Calu3 (cell line): ENCODE results near the gene ZNF514. TPM values are rescaled to one million over a fixed set of nuclear protein-coding genes. Genes with fewer than 3 reads are reported as not detected.

ENCODE experiments used
- BruUV-seq: library from RNA; stranded (reverse); fragments of 400-500 nt; replicated peaks from 2 replicates; lab custom pipeline; 2021; lab: Mats Ljungman, UMichigan
- CTCF ChIA-PET: fragments of 300-600 bp; sonication (Branson Sonifier 250); formaldehyde crosslinking; loops from one replicate; lab custom pipeline; 2022; ENCODE audit warnings: antibody characterized with exemption; lab: Charles Lee
- DNase-seq: peaks from one replicate; pipeline ENCODE4 v3.0.0; 2022
- H3K27ac Mint-ChIP-seq: one replicate; pipeline ENCODE4 v1.8.0; 2022; ENCODE audit warnings: mixed read lengths; ENCODE audit not compliant: unreplicated experiment
- H3K27me3 Mint-ChIP-seq: one replicate; pipeline ENCODE4 v1.8.0; 2022; ENCODE audit warnings: mixed read lengths; ENCODE audit not compliant: unreplicated experiment
- H3K36me3 Mint-ChIP-seq: one replicate; pipeline ENCODE4 v1.8.0; 2022; ENCODE audit warnings: mild to moderate bottlenecking, moderate library complexity, mixed read lengths; ENCODE audit not compliant: insufficient read depth, unreplicated experiment
- H3K4me1 Mint-ChIP-seq: one replicate; pipeline ENCODE4 v1.8.0; 2022; ENCODE audit warnings: mild to moderate bottlenecking, low read depth, mixed read lengths; ENCODE audit not compliant: unreplicated experiment
- H3K4me3 Mint-ChIP-seq: one replicate; pipeline ENCODE4 v1.8.0; 2022; ENCODE audit warnings: mild to moderate bottlenecking, low read depth, moderate library complexity, mixed read lengths; ENCODE audit not compliant: unreplicated experiment
- H3K9me3 Mint-ChIP-seq: one replicate; pipeline ENCODE4 v1.8.0; 2022; ENCODE audit warnings: low read depth, mixed read lengths; ENCODE audit not compliant: unreplicated experiment
- intact Hi-C: fragments of 100-400 bp; cut with micrococcal nuclease; formaldehyde crosslinking; loops from one replicate; pipeline ENCODE4 v1.10.0; 2022; ENCODE audit not compliant: unreplicated experiment
- total RNA-seq: library from RNA; stranded (reverse); gene quantifications from 2 replicates; pipeline ENCODE4 v1.2.3, GENCODE V29; 2022
- TF ChIP-seq, protein P1 (sequence below): fragments of 200-600 bp; IDR thresholded peaks from one replicate; pipeline ENCODE4 v1.8.0; 2022; ENCODE audit warnings: antibody characterized with exemption; ENCODE audit not compliant: unreplicated experiment

Gene ZNF514
- total RNA-seq, 1 experiment from 2014 or later: 17.4 TPM

GRCh38 chr2:95185197-95185596, 25.5 kb upstream of the ZNF514 start:
- intact Hi-C loops: no loop called here
- Mint-ChIP-seq H3K4me3 (no peak overlapping the region), H3K9me3 (peaks cover 15% of the 10 kb centered on the region), H3K4me1 (no peaks in the 10 kb centered on the region), H3K36me3 (peaks cover 11% of the 10 kb centered on the region), H3K27me3 (peaks cover 10% of the 10 kb centered on the region), H3K27ac (no peak overlapping the region)
- BruUV-seq: no TSS peak
- CTCF ChIA-PET: no interaction called here
- TF ChIP-seq, protein P1, sequence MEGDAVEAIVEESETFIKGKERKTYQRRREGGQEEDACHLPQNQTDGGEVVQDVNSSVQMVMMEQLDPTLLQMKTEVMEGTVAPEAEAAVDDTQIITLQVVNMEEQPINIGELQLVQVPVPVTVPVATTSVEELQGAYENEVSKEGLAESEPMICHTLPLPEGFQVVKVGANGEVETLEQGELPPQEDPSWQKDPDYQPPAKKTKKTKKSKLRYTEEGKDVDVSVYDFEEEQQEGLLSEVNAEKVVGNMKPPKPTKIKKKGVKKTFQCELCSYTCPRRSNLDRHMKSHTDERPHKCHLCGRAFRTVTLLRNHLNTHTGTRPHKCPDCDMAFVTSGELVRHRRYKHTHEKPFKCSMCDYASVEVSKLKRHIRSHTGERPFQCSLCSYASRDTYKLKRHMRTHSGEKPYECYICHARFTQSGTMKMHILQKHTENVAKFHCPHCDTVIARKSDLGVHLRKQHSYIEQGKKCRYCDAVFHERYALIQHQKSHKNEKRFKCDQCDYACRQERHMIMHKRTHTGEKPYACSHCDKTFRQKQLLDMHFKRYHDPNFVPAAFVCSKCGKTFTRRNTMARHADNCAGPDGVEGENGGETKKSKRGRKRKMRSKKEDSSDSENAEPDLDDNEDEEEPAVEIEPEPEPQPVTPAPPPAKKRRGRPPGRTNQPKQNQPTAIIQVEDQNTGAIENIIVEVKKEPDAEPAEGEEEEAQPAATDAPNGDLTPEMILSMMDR: no peak
- DNase-seq: no peak

- H3K27me3 Mint-ChIP-seq: no peaks in the 10 kb centered on the region
- no TSS peak for BruUV-seq
- peaks cover 22% of the 10 kb centered on the region for H3K9me3 Mint-ChIP-seq
- H3K4me1 Mint-ChIP-seq: no peaks in the 10 kb centered on the region
- DNase-seq: no peak
- intact Hi-C loops: no loop called here
- H3K4me3 Mint-ChIP-seq: no peak overlapping the region
- TF ChIP-seq, protein P1: no peak
- peaks cover 21% of the 10 kb centered on the region for H3K36me3 Mint-ChIP-seq
- CTCF ChIA-PET: no interaction called here
- H3K27ac Mint-ChIP-seq: no peak overlapping the region
These were observed 22.1 kb upstream of the ZNF514 start for GRCh38 chr2:95181774-95182173.

- H3K36me3 Mint-ChIP-seq: peaks cover 21% of the 10 kb centered on the region
- no TSS peak for BruUV-seq
- no peak for DNase-seq
- peaks cover 21% of the 10 kb centered on the region for H3K9me3 Mint-ChIP-seq
- CTCF ChIA-PET: no interaction called here
- no peak overlapping the region for H3K27ac Mint-ChIP-seq
- no peaks in the 10 kb centered on the region for H3K27me3 Mint-ChIP-seq
- H3K4me1 Mint-ChIP-seq: no peaks in the 10 kb centered on the region
- intact Hi-C loops: no loop called here
- no peak overlapping the region for H3K4me3 Mint-ChIP-seq
- TF ChIP-seq, protein P1: no peak
These were observed 19.8 kb upstream of the ZNF514 start for GRCh38 chr2:95179451-95179850.

DNA sequence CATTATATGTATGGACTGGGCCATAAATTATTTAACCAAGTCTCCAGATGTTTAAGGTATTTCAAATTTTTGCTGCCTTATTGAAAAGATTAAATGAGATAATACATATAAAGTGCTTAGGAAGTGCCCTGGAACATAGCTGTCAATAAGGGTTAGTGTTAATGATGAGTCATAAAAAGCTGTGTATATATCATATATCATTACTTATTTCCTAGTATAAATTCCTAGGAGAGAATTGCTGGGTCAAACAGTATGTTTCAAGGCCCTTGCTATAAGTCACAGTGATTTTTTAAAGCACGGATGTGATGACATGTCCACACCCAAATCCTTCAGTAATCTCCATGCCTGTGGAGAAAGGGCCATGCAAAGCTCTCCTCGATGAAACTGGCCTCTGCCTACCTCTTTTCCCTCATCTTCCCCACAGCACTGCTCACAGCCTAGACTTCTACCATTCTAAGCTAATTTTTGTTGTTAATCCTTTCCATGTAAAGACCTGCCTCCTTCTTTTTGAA, 14.4 kb upstream of the ZNF514 start:
- intact Hi-C loops: no loop called here
- Mint-ChIP-seq H3K4me1 (no peaks in the 10 kb centered on the region), H3K27ac (no peak overlapping the region), H3K4me3 (no peak overlapping the region), H3K27me3 (no peaks in the 10 kb centered on the region), H3K9me3 (peaks cover 17% of the 10 kb centered on the region), H3K36me3 (peaks cover 5% of the 10 kb centered on the region)
- CTCF ChIA-PET: no interaction called here
- TF ChIP-seq, protein P1: no peak
- DNase-seq: no peak
- no TSS peak for BruUV-seq
